Liver (tissue), 9 donors: ENCODE measurements around the gene ZNF555. TPM values are rescaled to one million over a fixed set of nuclear protein-coding genes. Genes with fewer than 3 reads are reported as not detected.

Experiments used
- DNase-seq: peaks from one replicate; pipeline ENCODE4 v3.0.0-alpha.2; 2017; ENCODE audit warnings: low spot score
- H3K27ac ChIP-seq, 2 donors: one replicate each; pipeline ENCODE4 v1.7.0; 2013; ENCODE audit warnings: inconsistent platforms in 2 of 2, low read length in 2 of 2, control low read depth in 1 of 2, low read depth in 1 of 2, mild to moderate bottlenecking in 1 of 2
- H3K27me3 ChIP-seq, 4 donors: one replicate each; pipeline versions ENCODE4 v1.6.1 to v1.7.0; 2013; ENCODE audit warnings: low read length in 3 of 4, inconsistent platforms in 1 of 4, mild to moderate bottlenecking in 1 of 4, moderate library complexity in 1 of 4; ENCODE audit not compliant: control insufficient read depth in 4 of 4, insufficient read depth in 4 of 4
- H3K36me3 ChIP-seq, 4 donors: one replicate each; pipeline versions ENCODE4 v1.6.1 to v1.7.0; 2013; ENCODE audit warnings: low read length in 3 of 4, mild to moderate bottlenecking in 3 of 4, low read depth in 1 of 4, moderate library complexity in 1 of 4; ENCODE audit not compliant: control insufficient read depth in 4 of 4, insufficient read depth in 3 of 4
- H3K4me1 ChIP-seq, 4 donors: one replicate each; pipeline versions ENCODE4 v1.6.1 to v1.7.0; 2013; ENCODE audit warnings: low read length in 3 of 4, mild to moderate bottlenecking in 3 of 4, moderate library complexity in 1 of 4; ENCODE audit not compliant: control insufficient read depth in 4 of 4, insufficient read depth in 4 of 4
- H3K4me3 ChIP-seq, 3 donors: one replicate each; pipeline versions ENCODE4 v1.6.1 to v1.7.0; 2013; ENCODE audit warnings: low read length in 3 of 3, control low read depth in 1 of 3, low read depth in 1 of 3, mild to moderate bottlenecking in 1 of 3
- H3K9ac ChIP-seq, 2 donors: one replicate each; pipeline ENCODE4 v1.7.0; 2013; ENCODE audit warnings: low read length in 2 of 2, mild to moderate bottlenecking in 2 of 2, moderate library complexity in 2 of 2, control low read depth in 1 of 2, low read depth in 1 of 2
- H3K9me3 ChIP-seq, 4 donors: one replicate each; pipeline versions ENCODE4 v1.6.1 to v1.7.0; 2013; ENCODE audit warnings: low read length in 3 of 4; ENCODE audit not compliant: control insufficient read depth in 4 of 4
- EGR1 ChIP-seq, 2 donors: IDR thresholded peaks; 2 replicates each; pipeline ENCODE4 v1.6.1; 2016 to 2018; ENCODE audit warnings: antibody characterized with exemption in 2 of 2, low read depth in 2 of 2
- FOXA1 ChIP-seq: IDR thresholded peaks from 2 replicates; pipeline ENCODE4 v1.6.1; 2016; ENCODE audit warnings: antibody characterized with exemption
- FOXA2 ChIP-seq: IDR thresholded peaks from 2 replicates; pipeline ENCODE4 v1.6.1; 2016; ENCODE audit warnings: antibody characterized with exemption
- GABPA ChIP-seq, 2 donors: IDR thresholded peaks in 1 of 2; conservative IDR thresholded peaks in 1 of 2; 2 replicates each; pipeline ENCODE4 v1.6.1; 2016; ENCODE audit warnings: antibody characterized with exemption in 2 of 2, mild to moderate bottlenecking in 1 of 2, moderate library complexity in 1 of 2
- HNF4A ChIP-seq, 2 donors: conservative IDR thresholded peaks; 2 replicates each; pipeline ENCODE4 v1.6.1; 2016; ENCODE audit warnings: antibody characterized with exemption in 2 of 2, mild to moderate bottlenecking in 2 of 2
- HNF4G ChIP-seq: IDR thresholded peaks from 2 replicates; pipeline ENCODE4 v1.6.1; 2016; ENCODE audit warnings: antibody characterized with exemption
- JUND ChIP-seq, 2 donors: IDR thresholded peaks; 2 replicates each; pipeline ENCODE4 v1.6.1; 2016; ENCODE audit warnings: antibody characterized with exemption in 2 of 2
- NR2F2 ChIP-seq: IDR thresholded peaks from 2 replicates; pipeline ENCODE4 v1.6.1; 2016; ENCODE audit warnings: antibody characterized with exemption
- RAD21 ChIP-seq, 2 donors: IDR thresholded peaks; 2 replicates each; pipeline ENCODE4 v1.6.1; 2016; ENCODE audit warnings: antibody characterized with exemption in 2 of 2, mild to moderate bottlenecking in 2 of 2
- RXRA ChIP-seq, 2 donors: IDR thresholded peaks; 2 replicates each; pipeline ENCODE4 v1.6.1; 2017 to 2018; ENCODE audit warnings: antibody characterized with exemption in 2 of 2, mild to moderate bottlenecking in 1 of 2
- SP1 ChIP-seq: IDR thresholded peaks from 2 replicates; pipeline ENCODE4 v1.6.1; 2018; ENCODE audit warnings: antibody characterized with exemption, mild to moderate bottlenecking
- TAF1 ChIP-seq: conservative IDR thresholded peaks from 2 replicates; pipeline ENCODE4 v1.6.1; 2016; ENCODE audit warnings: antibody characterized with exemption, mild to moderate bottlenecking
- YY1 ChIP-seq: IDR thresholded peaks from 2 replicates; pipeline ENCODE4 v1.6.1; 2016; ENCODE audit warnings: antibody characterized with exemption, mild to moderate bottlenecking
- ZBTB33 ChIP-seq: IDR thresholded peaks from 2 replicates; pipeline ENCODE4 v1.6.1; 2016; ENCODE audit warnings: antibody characterized with exemption
- WGBS: extraction: QIAGEN DNeasy Blood & Tissue Kit; methylation state at CpG from one replicate; pipeline ENCODE4 v1.1.7; 2013; 5-methylcytosine and 5-hydroxymethylcytosine counted together
- polyA plus RNA-seq, 2 donors: library from polyadenylated mRNA; stranded (reverse) in 1 of 2; unstranded in 1 of 2; fragments of 200-250 nt in 1 of 2; fragments of >200 nt in 1 of 2; fragmentation: Nextera tagmentation in 1 of 2; extraction: Ambion mirVana in 1 of 2; gene quantifications; one replicate each; pipeline versions ENCODE4 v1.2.1 to v1.2.3, GENCODE V29; 2013 to 2015
- total RNA-seq, 2 donors: library from RNA; depleted of rRNA; stranded (reverse); fragments of >200 nt; gene quantifications; one replicate each; pipeline ENCODE4 v1.2.3, GENCODE V29; 2014
- TF ChIP-seq, protein P1 (sequence below): IDR thresholded peaks from 2 replicates; pipeline ENCODE4 v1.6.1; 2016; ENCODE audit warnings: antibody characterized with exemption
- TF ChIP-seq, protein P2 (sequence below): IDR thresholded peaks from 2 replicates; pipeline ENCODE4 v1.6.1; 2016; ENCODE audit warnings: antibody characterized with exemption, mild to moderate bottlenecking
- TF ChIP-seq, protein P3 (sequence below): fragments of 150-350 bp; IDR thresholded peaks from 2 replicates; pipeline ENCODE4 v1.5.1; 2017; ENCODE audit warnings: improper control_type of control experiment, low read depth, low read length; ENCODE audit not compliant: missing input control
- donor health status: healthy.
- donor health status: healthy.
- donor health status: healthy.
- donor health status: healthy.
- donor health status: healthy.

The ZNF555 gene
- total and polyA plus RNA-seq, 4 donors, result 1.3 to 2.8 (median 2.2) TPM

DNA sequence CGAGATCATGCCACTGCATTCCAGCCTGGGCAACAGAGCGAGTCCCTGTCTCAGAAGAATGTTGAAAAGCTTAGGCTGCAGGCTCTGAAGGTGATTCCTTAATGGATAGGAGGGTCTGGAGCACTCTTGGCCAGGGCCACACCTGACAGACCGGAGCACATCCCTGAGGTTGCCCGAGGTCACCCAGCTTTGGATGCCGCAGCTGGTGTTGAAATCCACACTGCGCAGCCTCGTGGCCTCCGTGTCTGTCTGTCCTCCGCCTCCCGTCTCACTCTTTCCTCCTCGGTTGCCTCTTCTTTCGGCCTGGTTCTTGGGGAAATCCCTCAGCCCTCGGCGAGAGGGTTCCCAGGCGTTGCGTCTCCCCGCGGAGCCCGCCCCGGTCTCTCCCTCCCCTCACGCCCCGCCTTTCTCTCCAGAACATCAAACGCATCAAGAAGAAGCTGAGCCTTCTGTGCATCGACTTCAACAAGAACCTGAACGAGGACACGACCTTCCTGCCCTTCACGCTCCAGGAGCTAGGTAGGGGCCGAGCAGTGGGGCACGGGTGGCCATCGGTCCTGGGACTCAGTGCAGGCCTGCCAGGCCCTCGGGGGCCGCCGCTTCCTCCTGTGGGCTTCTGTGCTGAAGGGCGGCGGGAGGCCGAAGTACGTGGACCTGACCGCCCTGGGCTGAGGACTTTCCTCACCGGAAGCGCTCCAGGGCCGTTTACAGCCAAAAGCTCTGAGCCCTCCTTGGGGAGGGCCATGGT is 41.8 kb upstream of the ZNF555 start:
- TF ChIP-seq HNF4G (no peak), GABPA (IDR thresholded peaks at IDR 0.05 in 1 of 2, conservative IDR thresholded peaks at IDR 0.05 in 1 of 2) (no peak), RXRA (IDR thresholded peaks at IDR 0.05) (no peak), NR2F2 (no peak), ZBTB33 (no peak), JUND (IDR thresholded peaks at IDR 0.05) (no peak), HNF4A (conservative IDR thresholded peaks at IDR 0.05) (no peak), RAD21 (IDR thresholded peaks at IDR 0.05) (no peak), EGR1 (IDR thresholded peaks at IDR 0.05; ENCODE audit: low read depth in 2 of 2) (no peak), FOXA2 (no peak), YY1 (no peak), FOXA1 (no peak), SP1 (no peak), TAF1 (no peak)
- TF ChIP-seq, protein P1, sequence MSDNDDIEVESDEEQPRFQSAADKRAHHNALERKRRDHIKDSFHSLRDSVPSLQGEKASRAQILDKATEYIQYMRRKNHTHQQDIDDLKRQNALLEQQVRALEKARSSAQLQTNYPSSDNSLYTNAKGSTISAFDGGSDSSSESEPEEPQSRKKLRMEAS, result no peak
- TF ChIP-seq, protein P2, sequence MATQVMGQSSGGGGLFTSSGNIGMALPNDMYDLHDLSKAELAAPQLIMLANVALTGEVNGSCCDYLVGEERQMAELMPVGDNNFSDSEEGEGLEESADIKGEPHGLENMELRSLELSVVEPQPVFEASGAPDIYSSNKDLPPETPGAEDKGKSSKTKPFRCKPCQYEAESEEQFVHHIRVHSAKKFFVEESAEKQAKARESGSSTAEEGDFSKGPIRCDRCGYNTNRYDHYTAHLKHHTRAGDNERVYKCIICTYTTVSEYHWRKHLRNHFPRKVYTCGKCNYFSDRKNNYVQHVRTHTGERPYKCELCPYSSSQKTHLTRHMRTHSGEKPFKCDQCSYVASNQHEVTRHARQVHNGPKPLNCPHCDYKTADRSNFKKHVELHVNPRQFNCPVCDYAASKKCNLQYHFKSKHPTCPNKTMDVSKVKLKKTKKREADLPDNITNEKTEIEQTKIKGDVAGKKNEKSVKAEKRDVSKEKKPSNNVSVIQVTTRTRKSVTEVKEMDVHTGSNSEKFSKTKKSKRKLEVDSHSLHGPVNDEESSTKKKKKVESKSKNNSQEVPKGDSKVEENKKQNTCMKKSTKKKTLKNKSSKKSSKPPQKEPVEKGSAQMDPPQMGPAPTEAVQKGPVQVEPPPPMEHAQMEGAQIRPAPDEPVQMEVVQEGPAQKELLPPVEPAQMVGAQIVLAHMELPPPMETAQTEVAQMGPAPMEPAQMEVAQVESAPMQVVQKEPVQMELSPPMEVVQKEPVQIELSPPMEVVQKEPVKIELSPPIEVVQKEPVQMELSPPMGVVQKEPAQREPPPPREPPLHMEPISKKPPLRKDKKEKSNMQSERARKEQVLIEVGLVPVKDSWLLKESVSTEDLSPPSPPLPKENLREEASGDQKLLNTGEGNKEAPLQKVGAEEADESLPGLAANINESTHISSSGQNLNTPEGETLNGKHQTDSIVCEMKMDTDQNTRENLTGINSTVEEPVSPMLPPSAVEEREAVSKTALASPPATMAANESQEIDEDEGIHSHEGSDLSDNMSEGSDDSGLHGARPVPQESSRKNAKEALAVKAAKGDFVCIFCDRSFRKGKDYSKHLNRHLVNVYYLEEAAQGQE, result no peak
- TF ChIP-seq, protein P3, sequence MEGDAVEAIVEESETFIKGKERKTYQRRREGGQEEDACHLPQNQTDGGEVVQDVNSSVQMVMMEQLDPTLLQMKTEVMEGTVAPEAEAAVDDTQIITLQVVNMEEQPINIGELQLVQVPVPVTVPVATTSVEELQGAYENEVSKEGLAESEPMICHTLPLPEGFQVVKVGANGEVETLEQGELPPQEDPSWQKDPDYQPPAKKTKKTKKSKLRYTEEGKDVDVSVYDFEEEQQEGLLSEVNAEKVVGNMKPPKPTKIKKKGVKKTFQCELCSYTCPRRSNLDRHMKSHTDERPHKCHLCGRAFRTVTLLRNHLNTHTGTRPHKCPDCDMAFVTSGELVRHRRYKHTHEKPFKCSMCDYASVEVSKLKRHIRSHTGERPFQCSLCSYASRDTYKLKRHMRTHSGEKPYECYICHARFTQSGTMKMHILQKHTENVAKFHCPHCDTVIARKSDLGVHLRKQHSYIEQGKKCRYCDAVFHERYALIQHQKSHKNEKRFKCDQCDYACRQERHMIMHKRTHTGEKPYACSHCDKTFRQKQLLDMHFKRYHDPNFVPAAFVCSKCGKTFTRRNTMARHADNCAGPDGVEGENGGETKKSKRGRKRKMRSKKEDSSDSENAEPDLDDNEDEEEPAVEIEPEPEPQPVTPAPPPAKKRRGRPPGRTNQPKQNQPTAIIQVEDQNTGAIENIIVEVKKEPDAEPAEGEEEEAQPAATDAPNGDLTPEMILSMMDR, result no peak
- Histone ChIP-seq H3K27me3 (no peaks in the 10 kb centered on the region), H3K36me3 (peaks cover 0 to 28% (median 6%) of the 10 kb centered on the region in 4 donors), H3K9me3 (no peaks in the 10 kb centered on the region), H3K9ac (no peak overlapping the region), H3K4me3 (no peak overlapping the region), H3K27ac (no peak overlapping the region), H3K4me1 (peaks cover 0 to 9% (median 6%) of the 10 kb centered on the region in 4 donors)
- no peak for DNase-seq
- 96% methylated on average over 41 of the region's 41 CpGs for WGBS
